Loucy (cell line): ENCODE measurements around the gene DPP4.

Experiments used
- EZH2phosphoT487 ChIP-seq: fragments of 200-600 bp; IDR thresholded peaks from 2 replicates; pipeline ENCODE4 v1.6.1; 2018; ENCODE audit warnings: antibody characterized with exemption, mild to moderate bottlenecking, moderate library complexity, borderline replicate concordance
- TF ChIP-seq, protein P1 (sequence below): fragments of 200-600 bp; sonication (generic); conservative IDR thresholded peaks from 2 replicates; pipeline ENCODE4 v1.5.1; 2014; ENCODE audit warnings: mild to moderate bottlenecking, antibody characterized with exemption, low read length

GRCh38 chr2:162115076-162115475 lies 41.1 kb upstream of the DPP4 start:
- TF ChIP-seq, protein P1, sequence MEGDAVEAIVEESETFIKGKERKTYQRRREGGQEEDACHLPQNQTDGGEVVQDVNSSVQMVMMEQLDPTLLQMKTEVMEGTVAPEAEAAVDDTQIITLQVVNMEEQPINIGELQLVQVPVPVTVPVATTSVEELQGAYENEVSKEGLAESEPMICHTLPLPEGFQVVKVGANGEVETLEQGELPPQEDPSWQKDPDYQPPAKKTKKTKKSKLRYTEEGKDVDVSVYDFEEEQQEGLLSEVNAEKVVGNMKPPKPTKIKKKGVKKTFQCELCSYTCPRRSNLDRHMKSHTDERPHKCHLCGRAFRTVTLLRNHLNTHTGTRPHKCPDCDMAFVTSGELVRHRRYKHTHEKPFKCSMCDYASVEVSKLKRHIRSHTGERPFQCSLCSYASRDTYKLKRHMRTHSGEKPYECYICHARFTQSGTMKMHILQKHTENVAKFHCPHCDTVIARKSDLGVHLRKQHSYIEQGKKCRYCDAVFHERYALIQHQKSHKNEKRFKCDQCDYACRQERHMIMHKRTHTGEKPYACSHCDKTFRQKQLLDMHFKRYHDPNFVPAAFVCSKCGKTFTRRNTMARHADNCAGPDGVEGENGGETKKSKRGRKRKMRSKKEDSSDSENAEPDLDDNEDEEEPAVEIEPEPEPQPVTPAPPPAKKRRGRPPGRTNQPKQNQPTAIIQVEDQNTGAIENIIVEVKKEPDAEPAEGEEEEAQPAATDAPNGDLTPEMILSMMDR, result no peak
- TF ChIP-seq EZH2phosphoT487, result no peak
